ENCODE results near the gene UQCRH. TPM values are rescaled to one million over a fixed set of nuclear protein-coding genes. Genes with fewer than 3 reads are reported as not detected.

UQCRH gene
- total and polyA plus RNA-seq, 2 of the 13 experiments (the other 11 are each of a cell fraction or from before 2014, with no cell fraction given), result 548 to 556 TPM

- TF ChIP-seq DRAP1 (CRISPR knock-in tag; IDR thresholded peaks at IDR 0.05), result peak; percentile 67
- TF ChIP-seq ZNF512B (CRISPR knock-in tag; IDR thresholded peaks at IDR 0.05; ENCODE audit: borderline replicate concordance), result no peak
- peak; percentile 75 for TF ChIP-seq UBTF (CRISPR knock-in tag; IDR thresholded peaks at IDR 0.05)
- no peak for TF ChIP-seq ZBTB49 (CRISPR knock-in tag; IDR thresholded peaks at IDR 0.05; ENCODE audit: borderline replicate concordance)
- TF ChIP-seq CBFB (CRISPR knock-in tag; IDR thresholded peaks at IDR 0.05), result 0 out of 2 replicates have a peak, but pooled peaks have one; percentile 58
- TF ChIP-seq ZZZ3 (CRISPR knock-in tag; IDR thresholded peaks at IDR 0.05; ENCODE audit: borderline replicate concordance), result no peak
- peak; percentile 86; the same call in 1 of the 2 replicates for TF ChIP-seq ZC3H13 (CRISPR knock-in tag; IDR thresholded peaks at IDR 0.05)
- no peak for TF ChIP-seq GLMP (CRISPR knock-in tag; IDR thresholded peaks at IDR 0.05; ENCODE audit: borderline replicate concordance)
- TF ChIP-seq ZNF160 (CRISPR knock-in tag; IDR thresholded peaks at IDR 0.05), result peak; percentile 70; the same call in 1 of the 2 replicates
- TF ChIP-seq ZNF3 (CRISPR knock-in tag; IDR thresholded peaks at IDR 0.05), result no peak
- TF ChIP-seq DNMT3B (CRISPR knock-in tag; conservative IDR thresholded peaks at IDR 0.05), result peak; percentile 60; the same call in 1 of the 2 replicates
- peak; percentile 70 for TF ChIP-seq TFDP2 (CRISPR knock-in tag; IDR thresholded peaks at IDR 0.05)
- TF ChIP-seq MTA1 (CRISPR knock-in tag; IDR thresholded peaks at IDR 0.05; ENCODE audit: borderline replicate concordance), result peak; percentile 40; the same call in 1 of the 2 replicates
- TF ChIP-seq HOXA7 (CRISPR knock-in tag; IDR thresholded peaks at IDR 0.05), result no peak
- peak; percentile 28; the same call in 1 of the 2 replicates for TF ChIP-seq ZNF547 (CRISPR knock-in tag; IDR thresholded peaks at IDR 0.05)
- TF ChIP-seq ZKSCAN8 (CRISPR knock-in tag; IDR thresholded peaks at IDR 0.05; ENCODE audit: borderline replicate concordance), result peak; percentile 83
- TF ChIP-seq MATR3 (CRISPR knock-in tag; IDR thresholded peaks at IDR 0.05), result no peak
Observed at GRCh38 chr1:46340404-46341221, 37.1 kb downstream of the UQCRH start, which contains the start of gene NSUN4 (continued).

Data from HepG2 (cell line).